Right lobe of liver (tissue), 6 donors: Measurements from ENCODE around the gene LGALS16. TPM values are rescaled to one million over a fixed set of nuclear protein-coding genes. Genes with fewer than 3 reads are reported as not detected.

Experiments
- ATAC-seq, 4 donors: fragments of 200-7000 bp; cut with Tn5 transposase; one replicate each; pipeline ENCODE4 v1.9.1; 2020; ENCODE audit warnings: mild to moderate bottlenecking in 4 of 4, moderate library complexity in 4 of 4
- DNase-seq, 3 donors: peaks; one replicate each; pipeline ENCODE4 v3.0.0-alpha.2; 2020
- H3K27ac ChIP-seq, 3 donors: fragments of 200-600 bp; one replicate each; pipeline ENCODE4 v1.8.0; 2022
- H3K27me3 ChIP-seq, 2 donors: fragments of 200-600 bp; one replicate each; pipeline ENCODE4 v1.8.0; 2022
- H3K36me3 ChIP-seq, 4 donors: fragments of 200-600 bp; sonication (generic) in 1 of 4; one replicate each; pipeline versions ENCODE4 v1.5.1 to v1.8.0; 2017 to 2022; ENCODE audit warnings: control low read depth in 1 of 4
- H3K4me1 ChIP-seq, 4 donors: fragments of 200-600 bp; sonication (generic) in 1 of 4; one replicate each; pipeline versions ENCODE4 v1.5.1 to v1.8.0; 2017 to 2022; ENCODE audit warnings: control low read depth in 1 of 4
- H3K4me3 ChIP-seq, 3 donors: fragments of 200-600 bp; one replicate each; pipeline ENCODE4 v1.8.0; 2022
- H3K9me3 ChIP-seq, 4 donors: fragments of 200-600 bp; sonication (generic) in 1 of 4; one replicate each; pipeline versions ENCODE4 v1.5.1 to v1.8.0; 2017 to 2022; ENCODE audit warnings: control low read depth in 1 of 4
- POLR2A ChIP-seq: fragments of 450-650 bp; IDR thresholded peaks from one replicate; pipeline ENCODE4 v1.6.1; 2017; ENCODE audit warnings: antibody characterized with exemption, mild to moderate bottlenecking
- WGBS: methylation state at CpG from one replicate; pipeline ENCODE4 v1.1.6; 2018; ENCODE audit warnings: low coverage, low lambda C conversion rate; ENCODE audit not compliant: insufficient coverage; ENCODE audit errors: missing lambda C conversion rate; 5-methylcytosine and 5-hydroxymethylcytosine counted together
- intact Hi-C, 2 donors: fragments of 100-400 bp; cut with DNase I; formaldehyde crosslinking; loops; one replicate each; pipeline versions ENCODE4 v1.11.2 to v1.14.1; 2022
- long read RNA-seq: library from polyadenylated mRNA; unstranded; transcript quantifications from one replicate; pipeline ENCODE4 v2.0.0, GENCODE V29; 2019
- total RNA-seq, 6 experiments: library from RNA; depleted of rRNA in 2 of 6; stranded (reverse); fragments of >200 nt in 2 of 6; fragmentation: NEBNext Ultra II Directional in 3 of 6; extraction: Animal tissue kit (Norgen Biotek cat#: 25700) in 3 of 6; gene quantifications; one replicate each; pipeline versions ENCODE4 v1.1.0 to v1.2.4, GENCODE V29; 2016 to 2023
- TF ChIP-seq, protein P1 (sequence below), 4 donors: fragments of 200-600 bp in 3 of 4; fragments of 450-650 bp in 1 of 4; IDR thresholded peaks; one replicate each; pipeline versions ENCODE4 v1.5.1 to v1.8.0; 2016 to 2022; ENCODE audit warnings: antibody characterized with exemption in 4 of 4, mild to moderate bottlenecking in 2 of 4
- donor health status: DM: no; HTN: yes; CAD: no.
- donor health status: DM: no; HTN: no; CAD: no.
- donor health status: DM: no; HTN: no; CAD: no.
- donor health status: DM: no; HTN: yes; CAD: no.
- donor health status: DM: no; HTN: yes; CAD: no.

Gene LGALS16, protein sequence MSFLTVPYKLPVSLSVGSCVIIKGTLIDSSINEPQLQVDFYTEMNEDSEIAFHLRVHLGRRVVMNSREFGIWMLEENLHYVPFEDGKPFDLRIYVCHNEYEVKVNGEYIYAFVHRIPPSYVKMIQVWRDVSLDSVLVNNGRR
- total RNA-seq = not detected
- long read RNA-seq = 0 reads

DNA sequence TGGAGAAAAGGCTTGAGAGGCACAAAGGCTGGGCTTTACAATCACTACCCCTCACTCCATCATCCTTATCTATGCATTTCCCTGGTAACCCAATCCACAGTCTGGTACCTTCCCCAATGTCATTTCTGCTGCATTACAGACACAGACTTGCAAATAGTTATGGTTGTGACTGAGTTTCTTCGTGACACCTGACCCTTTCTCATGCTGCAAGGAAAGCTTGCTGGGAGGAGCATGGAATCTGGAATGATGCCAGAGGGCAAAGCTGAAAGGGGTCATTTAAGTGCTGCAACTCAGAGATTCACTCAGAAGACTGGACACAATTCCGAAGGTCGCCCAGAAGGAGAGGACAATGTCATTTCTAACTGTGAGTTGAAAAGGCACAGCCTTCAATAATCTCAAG is at the start of gene LGALS16:
Gene LGALS16 (plus strand): TSS at position 301 of the 400 bp plus-strand sequence. CDS start 49 bp downstream, at position 350.
- 32% methylated on average over 3 of the region's 3 CpGs for WGBS

DNA sequence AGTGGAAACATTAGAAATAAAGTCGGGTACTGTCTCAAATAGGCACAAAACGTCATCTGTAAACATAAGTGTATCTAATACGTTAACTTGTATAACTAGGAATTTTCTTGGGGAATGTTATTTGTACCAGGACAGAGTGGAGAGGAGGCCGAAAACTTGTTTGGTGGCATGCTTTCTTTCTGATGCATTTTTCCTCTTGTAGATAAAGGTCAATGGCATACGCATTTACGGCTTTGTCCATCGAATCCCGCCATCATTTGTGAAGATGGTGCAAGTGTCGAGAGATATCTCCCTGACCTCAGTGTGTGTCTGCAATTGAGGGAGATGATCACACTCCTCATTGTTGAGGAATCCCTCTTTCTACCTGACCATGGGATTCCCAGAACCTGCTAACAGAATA is 48.7 kb upstream of the LGALS16 start:
- intact Hi-C loops = no loop called here

More for the DNA sequence above, at the start of gene LGALS16:
- Histone ChIP-seq H3K27ac (no peak within 1 kb of the TSS), H3K9me3 (no peaks in the 10 kb centered on the region), H3K4me1 (no peaks in the 10 kb centered on the region), H3K4me3 (no peak within 1 kb of the TSS), H3K36me3 (no peaks in the 10 kb centered on the region), H3K27me3 (no peaks in the 10 kb centered on the region)
- DNase-seq = no peak
- TF ChIP-seq POLR2A = no peak
- TF ChIP-seq, protein P1, sequence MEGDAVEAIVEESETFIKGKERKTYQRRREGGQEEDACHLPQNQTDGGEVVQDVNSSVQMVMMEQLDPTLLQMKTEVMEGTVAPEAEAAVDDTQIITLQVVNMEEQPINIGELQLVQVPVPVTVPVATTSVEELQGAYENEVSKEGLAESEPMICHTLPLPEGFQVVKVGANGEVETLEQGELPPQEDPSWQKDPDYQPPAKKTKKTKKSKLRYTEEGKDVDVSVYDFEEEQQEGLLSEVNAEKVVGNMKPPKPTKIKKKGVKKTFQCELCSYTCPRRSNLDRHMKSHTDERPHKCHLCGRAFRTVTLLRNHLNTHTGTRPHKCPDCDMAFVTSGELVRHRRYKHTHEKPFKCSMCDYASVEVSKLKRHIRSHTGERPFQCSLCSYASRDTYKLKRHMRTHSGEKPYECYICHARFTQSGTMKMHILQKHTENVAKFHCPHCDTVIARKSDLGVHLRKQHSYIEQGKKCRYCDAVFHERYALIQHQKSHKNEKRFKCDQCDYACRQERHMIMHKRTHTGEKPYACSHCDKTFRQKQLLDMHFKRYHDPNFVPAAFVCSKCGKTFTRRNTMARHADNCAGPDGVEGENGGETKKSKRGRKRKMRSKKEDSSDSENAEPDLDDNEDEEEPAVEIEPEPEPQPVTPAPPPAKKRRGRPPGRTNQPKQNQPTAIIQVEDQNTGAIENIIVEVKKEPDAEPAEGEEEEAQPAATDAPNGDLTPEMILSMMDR (IDR thresholded peaks at IDR 0.05) = no peak
- intact Hi-C loops = no loop called here
- ATAC-seq = no peak

GRCh38 chr19:39607561-39607960 is 48.2 kb upstream of the LGALS16 start:
- Histone ChIP-seq H3K9me3 (no peaks in the 10 kb centered on the region), H3K4me1 (no peaks in the 10 kb centered on the region), H3K27me3 (no peaks in the 10 kb centered on the region), H3K4me3 (no peak overlapping the region), H3K36me3 (no peaks in the 10 kb centered on the region), H3K27ac (no peak overlapping the region)
- DNase-seq (no peak), ATAC-seq (no peak)
- WGBS = 46% methylated on average over 6 of the region's 6 CpGs
- intact Hi-C loops = no loop called here
- TF ChIP-seq, protein P1 (IDR thresholded peaks at IDR 0.05) = no peak
- TF ChIP-seq POLR2A = no peak

More for the DNA sequence above, 48.7 kb upstream of the LGALS16 start:
- Histone ChIP-seq H3K27ac (no peak overlapping the region), H3K4me1 (no peaks in the 10 kb centered on the region), H3K4me3 (no peak overlapping the region), H3K36me3 (no peaks in the 10 kb centered on the region), H3K27me3 (no peaks in the 10 kb centered on the region), H3K9me3 (no peaks in the 10 kb centered on the region)
- WGBS = 65% methylated on average over 9 of the region's 9 CpGs
- no peak for DNase-seq
- no peak for ATAC-seq
- TF ChIP-seq, protein P1 (IDR thresholded peaks at IDR 0.05) = no peak
- no peak for TF ChIP-seq POLR2A

GRCh38 chr19:39613597-39613996 is 42.1 kb upstream of the LGALS16 start:
- intact Hi-C loops = no loop called here
- WGBS = 0% methylated on average over 1 of the region's 2 CpGs
- H3K36me3 ChIP-seq = no peaks in the 10 kb centered on the region
- H3K4me3 ChIP-seq = no peak overlapping the region
- no peaks in the 10 kb centered on the region for H3K27me3 ChIP-seq
- DNase-seq (no peak), ATAC-seq (no peak)
- H3K9me3 ChIP-seq = no peaks in the 10 kb centered on the region
- no peak for TF ChIP-seq POLR2A
- TF ChIP-seq, protein P1 (IDR thresholded peaks at IDR 0.05) = no peak
- no peaks in the 10 kb centered on the region for H3K4me1 ChIP-seq
- H3K27ac ChIP-seq = no peak overlapping the region
